HEK293 (cell line): ENCODE measurements around the gene MAGI1.
"Not testable (repeated sequence)": the region's sequence is repeated elsewhere in the genome, so short reads cannot be mapped to it uniquely, and the experiment has no call there.

Source experiments
- CTCF ChIA-PET: fragments of 350-600 bp; formaldehyde crosslinking; extraction: SDS; loops from one replicate; lab custom pipeline; 2021; ENCODE audit warnings: antibody characterized with exemption; lab: Yijun Ruan, JAX
- POLR2A ChIA-PET: fragments of 300-600 bp; formaldehyde crosslinking; extraction: SDS; loops from one replicate; lab custom pipeline; 2020; ENCODE audit warnings: antibody characterized with exemption, inconsistent platforms; lab: Yijun Ruan, JAX
- H3K27ac ChIP-seq: fragments of 200-500 bp; sonication (Bioruptor generic); 2 replicates; pipeline ENCODE4 v1.5.1; 2014; ENCODE audit warnings: low read depth, low read length, control low read depth, inconsistent platforms; ENCODE audit errors: extremely low read depth
- H3K36me3 ChIP-seq, 2 experiments: fragments of 200-500 bp in 1 of 2; sonication (Bioruptor generic) in 1 of 2; 1 replicate in 1 of 2; 2 replicates in 1 of 2; pipeline ENCODE4 v1.5.1; 2014 to 2017; ENCODE audit warnings: inconsistent platforms in 2 of 2, low read length in 2 of 2; ENCODE audit not compliant: control insufficient read depth in 2 of 2, insufficient read depth in 1 of 2
- H3K4me1 ChIP-seq: fragments of 200-500 bp; sonication (Bioruptor generic); 2 replicates; pipeline ENCODE4 v1.5.1; 2014; ENCODE audit warnings: mild to moderate bottlenecking, low read length, inconsistent platforms; ENCODE audit not compliant: control insufficient read depth, insufficient read depth
- H3K4me3 ChIP-seq: 2 replicates; pipeline ENCODE4 v1.5.1; 2011; ENCODE audit warnings: low read depth, mild to moderate bottlenecking, control low read depth, low read length, moderate library complexity
- H3K9me3 ChIP-seq: fragments of 200-500 bp; sonication (Bioruptor generic); 2 replicates; pipeline ENCODE4 v1.5.1; 2014; ENCODE audit warnings: low read depth, low read length, inconsistent platforms; ENCODE audit not compliant: control insufficient read depth, insufficient read depth
- AEBP2 ChIP-seq: fragments of 450-650 bp; formaldehyde crosslinking; IDR thresholded peaks from 2 replicates; pipeline ENCODE4 v1.5.1; 2016; ENCODE audit warnings: missing biosample characterization, missing genetic modification characterization, borderline replicate concordance
- EGR2 ChIP-seq: fragments of 450-650 bp; formaldehyde crosslinking; IDR thresholded peaks from 2 replicates; pipeline ENCODE4 v1.5.1; 2016; ENCODE audit warnings: low read depth, missing biosample characterization, missing genetic modification characterization
- REST ChIP-seq: fragments of 450-650 bp; formaldehyde crosslinking; IDR thresholded peaks from 2 replicates; pipeline ENCODE4 v1.5.1; 2016; ENCODE audit warnings: missing biosample characterization, missing genetic modification characterization
- SALL2 ChIP-seq: fragments of 450-650 bp; formaldehyde crosslinking; IDR thresholded peaks from 2 replicates; pipeline ENCODE4 v1.5.0; 2017; ENCODE audit warnings: missing biosample characterization, mild to moderate bottlenecking, missing genetic modification characterization, borderline replicate concordance
- TSHZ1 ChIP-seq: fragments of 450-650 bp; formaldehyde crosslinking; IDR thresholded peaks from 2 replicates; pipeline ENCODE4 v1.5.1; 2016; ENCODE audit warnings: missing biosample characterization, missing genetic modification characterization, borderline replicate concordance
- ZBTB26 ChIP-seq: fragments of 450-650 bp; formaldehyde crosslinking; optimal IDR thresholded peaks from 2 replicates; pipeline ENCODE3; 2016; ENCODE audit warnings: missing biosample characterization, mild to moderate bottlenecking, missing genetic modification characterization
- ZBTB44 ChIP-seq: fragments of 450-650 bp; IDR thresholded peaks from 2 replicates; pipeline ENCODE4 v1.5.1; 2018; ENCODE audit warnings: missing biosample characterization, mild to moderate bottlenecking, missing genetic modification characterization
- ZNF10 ChIP-seq: fragments of 450-650 bp; formaldehyde crosslinking; IDR thresholded peaks from 2 replicates; pipeline ENCODE4 v1.5.1; 2017; ENCODE audit warnings: missing biosample characterization, missing genetic modification characterization
- ZNF274 ChIP-seq, 2 experiments: fragments of 200-500 bp in 1 of 2; fragments of 450-650 bp in 1 of 2; sonication (Bioruptor generic) in 1 of 2; formaldehyde crosslinking in 1 of 2; IDR thresholded peaks; 2 replicates each; pipeline versions ENCODE4 v1.5.1 to v1.6.1; 2014 to 2016; ENCODE audit warnings: borderline replicate concordance in 1 of 2, inconsistent platforms in 1 of 2, low read length in 1 of 2, missing biosample characterization in 1 of 2, missing genetic modification characterization in 1 of 2
- ZNF324 ChIP-seq: fragments of 450-650 bp; formaldehyde crosslinking; IDR thresholded peaks from 2 replicates; pipeline ENCODE4 v1.5.1; 2016; ENCODE audit warnings: missing biosample characterization, missing genetic modification characterization
- ZNF394 ChIP-seq: fragments of 450-650 bp; formaldehyde crosslinking; IDR thresholded peaks from 2 replicates; pipeline ENCODE4 v1.5.1; 2016; ENCODE audit warnings: missing biosample characterization, missing genetic modification characterization, mild to moderate bottlenecking, moderate library complexity, borderline replicate concordance
- ZNF398 ChIP-seq: fragments of 450-650 bp; formaldehyde crosslinking; IDR thresholded peaks from 2 replicates; pipeline ENCODE4 v1.5.1; 2017; ENCODE audit warnings: missing biosample characterization, missing genetic modification characterization
- ZNF404 ChIP-seq: fragments of 450-650 bp; formaldehyde crosslinking; IDR thresholded peaks from 2 replicates; pipeline ENCODE4 v1.5.1; 2017; ENCODE audit warnings: missing biosample characterization, missing genetic modification characterization
- ZNF621 ChIP-seq: fragments of 450-650 bp; formaldehyde crosslinking; IDR thresholded peaks from 2 replicates; pipeline ENCODE4 v1.5.1; 2017; ENCODE audit warnings: missing biosample characterization, missing genetic modification characterization
- ZNF626 ChIP-seq: fragments of 450-650 bp; sonication (Bioruptor Pico); formaldehyde crosslinking; IDR thresholded peaks from 2 replicates; pipeline ENCODE4 v1.5.1; 2018; ENCODE audit warnings: missing biosample characterization, missing genetic modification characterization, inconsistent platforms
- ZNF629 ChIP-seq: fragments of 450-650 bp; formaldehyde crosslinking; IDR thresholded peaks from 2 replicates; pipeline ENCODE4 v1.5.1; 2017; ENCODE audit warnings: missing biosample characterization, missing genetic modification characterization

MAGI1 gene

GRCh38 chr3:65568497-65568896, 470.2 kb downstream of the MAGI1 start:
- Histone ChIP-seq H3K27ac (no peak overlapping the region), H3K9me3 (no peaks in the 10 kb centered on the region), H3K4me3 (no peak overlapping the region), H3K4me1 (no peaks in the 10 kb centered on the region), H3K36me3 (no peaks in the 10 kb centered on the region)
- ChIA-PET POLR2A (interaction anchor here (0.6 to 0.7 kb wide), 2 partner anchors 249 to 1056 kb away, joined by 3 to 4 read pairs; no protein-coding TSS in a partner anchor), CTCF (no interaction called here)
- no peak for TF ChIP-seq ZNF324 (tag by site-specific recombination)
- TF ChIP-seq ZNF626: no peak
- TF ChIP-seq ZNF621 (tag by site-specific recombination): no peak
- no peak for TF ChIP-seq ZBTB26 (tag by site-specific recombination)
- TF ChIP-seq AEBP2 (tag by site-specific recombination): no peak
- no peak for TF ChIP-seq ZNF10 (tag by site-specific recombination)
- no peak for TF ChIP-seq ZNF629
- TF ChIP-seq TSHZ1 (tag by site-specific recombination): no peak
- no peak for TF ChIP-seq ZNF394
- TF ChIP-seq ZNF404 (tag by site-specific recombination): no peak
- TF ChIP-seq REST (tag by site-specific recombination): no peak
- TF ChIP-seq ZNF398 (tag by site-specific recombination): no peak
- TF ChIP-seq SALL2: no peak
- TF ChIP-seq EGR2 (tag by site-specific recombination): no peak
- no peak for TF ChIP-seq ZBTB44 (tag by site-specific recombination)
- no peak for TF ChIP-seq ZNF274 (IDR thresholded peaks at IDR 0.05; ENCODE audit: low read length)
- no peak for TF ChIP-seq ZNF274 (tag by site-specific recombination; IDR thresholded peaks at IDR 0.05; ENCODE audit: borderline replicate concordance)

GRCh38 chr3:65565744-65566143, 473.0 kb downstream of the MAGI1 start:
- CTCF ChIA-PET, H3K9me3 ChIP-seq, H3K4me3 ChIP-seq, POLR2A ChIA-PET, H3K27ac ChIP-seq, H3K4me1 ChIP-seq, H3K36me3 ChIP-seq: not testable (repeated sequence)
